NB4 (cell line): ENCODE measurements around the gene HPCAL4.
A peak's percentile ranks its signal among the peaks of the same experiment; 100 is the strongest.

Experiments used
- DNase-seq: peaks from one replicate; pipeline ENCODE4 v3.0.0; 2010; ENCODE audit warnings: low read depth
- H3K4me3 ChIP-seq: one replicate; pipeline ENCODE4 v1.5.1; 2011; ENCODE audit warnings: mild to moderate bottlenecking, low read depth, low read length, moderate library complexity
- MAX ChIP-seq: IDR thresholded peaks from 2 replicates; pipeline ENCODE4 v1.6.1; 2011; ENCODE audit warnings: low read depth, low read length
- MYC ChIP-seq: IDR thresholded peaks from 2 replicates; pipeline ENCODE4 v1.6.1; 2011; ENCODE audit warnings: low read depth, low read length
- POLR2A ChIP-seq: IDR thresholded peaks from 2 replicates; pipeline ENCODE4 v1.6.1; 2011; ENCODE audit warnings: mild to moderate bottlenecking; ENCODE audit not compliant: insufficient read length; ENCODE audit errors: extremely low read depth
- TF ChIP-seq, protein P1 (sequence below): IDR thresholded peaks from one replicate; pipeline ENCODE4 v1.5.1; 2012; ENCODE audit warnings: low read depth, low read length

HPCAL4 gene

GRCh38 chr1:39642796-39643195 lies 48.4 kb downstream of the HPCAL4 start:
- no peak for DNase-seq
- TF ChIP-seq MAX (no peak), MYC (no peak), POLR2A (no peak)
- TF ChIP-seq, protein P1, sequence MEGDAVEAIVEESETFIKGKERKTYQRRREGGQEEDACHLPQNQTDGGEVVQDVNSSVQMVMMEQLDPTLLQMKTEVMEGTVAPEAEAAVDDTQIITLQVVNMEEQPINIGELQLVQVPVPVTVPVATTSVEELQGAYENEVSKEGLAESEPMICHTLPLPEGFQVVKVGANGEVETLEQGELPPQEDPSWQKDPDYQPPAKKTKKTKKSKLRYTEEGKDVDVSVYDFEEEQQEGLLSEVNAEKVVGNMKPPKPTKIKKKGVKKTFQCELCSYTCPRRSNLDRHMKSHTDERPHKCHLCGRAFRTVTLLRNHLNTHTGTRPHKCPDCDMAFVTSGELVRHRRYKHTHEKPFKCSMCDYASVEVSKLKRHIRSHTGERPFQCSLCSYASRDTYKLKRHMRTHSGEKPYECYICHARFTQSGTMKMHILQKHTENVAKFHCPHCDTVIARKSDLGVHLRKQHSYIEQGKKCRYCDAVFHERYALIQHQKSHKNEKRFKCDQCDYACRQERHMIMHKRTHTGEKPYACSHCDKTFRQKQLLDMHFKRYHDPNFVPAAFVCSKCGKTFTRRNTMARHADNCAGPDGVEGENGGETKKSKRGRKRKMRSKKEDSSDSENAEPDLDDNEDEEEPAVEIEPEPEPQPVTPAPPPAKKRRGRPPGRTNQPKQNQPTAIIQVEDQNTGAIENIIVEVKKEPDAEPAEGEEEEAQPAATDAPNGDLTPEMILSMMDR, result no peak
- H3K4me3 ChIP-seq, result no peak overlapping the region

- H3K4me3 ChIP-seq, result no peak overlapping the region
- TF ChIP-seq POLR2A (no peak), MAX (no peak), MYC (no peak)
- TF ChIP-seq, protein P1, result no peak
- no peak for DNase-seq
Measured at GRCh38 chr1:39640861-39641260, 50.4 kb downstream of the HPCAL4 start.

DNA sequence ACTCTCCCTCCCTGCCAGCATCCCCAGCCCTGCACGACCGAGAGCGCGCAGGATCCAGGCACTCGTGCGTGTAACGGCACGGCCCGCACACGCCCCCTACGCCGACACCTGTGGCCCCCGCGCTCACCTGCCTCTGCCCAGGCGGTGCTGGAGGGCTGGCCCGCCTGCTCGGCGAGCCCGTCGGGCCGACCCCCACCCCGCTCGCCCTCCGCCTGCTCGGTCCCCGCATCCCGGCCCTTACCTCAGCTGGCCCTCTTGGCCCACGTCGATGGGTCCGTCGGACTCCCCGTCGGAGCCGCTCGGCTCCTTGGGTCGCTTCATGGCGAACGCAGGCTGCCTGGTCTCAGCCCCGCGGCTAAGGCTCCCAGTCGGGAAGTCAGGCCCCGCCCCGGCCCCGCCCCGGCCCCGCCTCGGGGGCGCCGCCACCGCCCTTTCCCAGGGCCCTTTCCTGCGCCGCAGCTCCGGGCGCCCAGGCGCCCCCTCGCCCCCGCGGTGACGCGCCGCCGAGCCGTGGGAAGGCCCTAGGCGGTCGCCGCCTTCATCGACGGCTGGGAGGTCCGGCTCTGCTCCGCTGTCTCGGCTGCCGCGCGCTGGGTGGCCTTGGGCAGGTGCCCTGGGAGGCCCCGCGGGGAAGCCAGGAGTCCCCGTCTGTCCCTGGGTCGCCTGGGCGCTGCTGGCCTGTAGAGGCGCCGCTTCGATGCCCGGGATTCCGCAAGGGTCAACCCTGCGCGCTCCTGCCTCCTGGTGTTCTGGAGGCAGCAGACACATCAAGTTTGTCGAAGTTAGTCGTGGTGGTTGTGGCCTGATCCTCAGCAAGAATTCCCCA lies 51.7 kb downstream of the HPCAL4 start, which contains the start of gene HEYL:
Gene HEYL (minus strand): TSS at position 339 of the 826 bp plus-strand sequence. CDS start 18 bp downstream, at position 321.
- TF ChIP-seq, protein P1, result peak; percentile 23
- no peak for TF ChIP-seq POLR2A
- peak; percentile 57 for DNase-seq
- H3K4me3 ChIP-seq, result no peak within 1 kb of the TSS

DNA sequence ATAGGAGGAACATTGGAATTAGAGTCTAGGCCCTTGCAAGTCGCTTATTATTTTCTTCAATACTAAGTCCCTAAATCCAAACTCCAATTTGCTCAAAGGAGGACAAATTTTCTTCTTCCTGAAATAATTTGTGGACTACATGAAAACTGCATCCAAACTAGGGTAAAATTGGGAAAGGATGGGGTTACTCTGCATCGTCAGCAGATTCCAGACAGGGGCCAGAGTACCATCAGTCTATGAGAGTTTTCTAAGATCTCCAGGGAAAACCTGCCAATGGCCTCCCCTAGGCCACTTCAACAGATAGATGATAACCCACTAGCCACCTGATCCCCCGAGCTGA lies 52.3 kb downstream of the HPCAL4 start:
- H3K4me3 ChIP-seq, result no peak overlapping the region
- no peak for DNase-seq
- no peak for TF ChIP-seq POLR2A
- TF ChIP-seq, protein P1, result no peak

DNA sequence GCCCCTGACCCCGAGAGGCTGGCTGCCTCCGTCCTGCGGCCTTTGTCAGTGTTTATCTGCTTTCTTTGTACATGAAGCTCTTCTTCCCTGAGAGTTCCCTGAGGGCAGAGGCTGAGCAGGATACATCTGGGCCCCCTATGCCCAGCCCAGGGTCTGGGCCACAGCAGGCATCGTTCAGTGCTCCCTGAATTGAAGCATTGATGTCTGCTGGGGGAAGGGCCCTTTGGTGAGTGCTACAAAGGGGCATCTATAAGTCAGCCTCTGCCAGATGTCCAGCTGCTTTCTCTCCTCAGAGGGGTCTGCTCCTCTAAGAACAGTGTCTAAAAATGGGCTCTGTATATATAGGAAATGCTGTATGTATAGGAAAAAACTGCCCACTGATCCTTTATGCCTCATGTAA lies 53.9 kb downstream of the HPCAL4 start:
- no peak overlapping the region for H3K4me3 ChIP-seq
- DNase-seq, result no peak
- no peak for TF ChIP-seq POLR2A
- TF ChIP-seq, protein P1, result no peak

DNA sequence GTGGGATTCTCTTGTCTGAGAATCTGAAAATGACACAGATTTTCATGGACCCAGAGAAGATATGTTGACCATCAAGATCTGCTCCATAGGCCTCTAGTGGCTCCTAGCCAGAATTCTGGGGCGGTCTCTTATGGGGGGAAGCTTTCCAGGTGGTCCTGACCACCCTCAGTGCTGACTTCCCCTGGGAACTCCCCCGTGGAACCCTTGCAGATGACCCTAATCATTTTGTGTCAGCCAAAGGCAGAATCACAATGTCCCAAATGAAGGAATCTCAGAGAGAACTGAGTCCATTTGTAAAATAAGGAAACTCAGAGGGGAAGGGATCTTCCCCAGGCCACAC lies 55.4 kb downstream of the HPCAL4 start:
- no peak overlapping the region for H3K4me3 ChIP-seq
- TF ChIP-seq MYC (no peak), POLR2A (no peak), MAX (no peak)
- TF ChIP-seq, protein P1, result no peak
- no peak for DNase-seq
